HepG2 (cell line): ENCODE measurements around the gene NOTCH3. TPM values are rescaled to one million over a fixed set of nuclear protein-coding genes. Genes with fewer than 3 reads are reported as not detected.

Experiments
- ARID4A ChIP-seq: sonication (generic); formaldehyde crosslinking; IDR thresholded peaks from 2 replicates; pipeline ENCODE4 v1.5.0; 2020; ENCODE audit warnings: mild to moderate bottlenecking, missing genetic modification reagents, borderline replicate concordance
- ISX ChIP-seq: sonication (generic); formaldehyde crosslinking; conservative IDR thresholded peaks from 2 replicates; pipeline ENCODE4 v1.5.0; 2020; ENCODE audit warnings: missing genetic modification reagents
- KDM2A ChIP-seq: sonication (generic); formaldehyde crosslinking; IDR thresholded peaks from 2 replicates; pipeline ENCODE4 v1.4.0; 2020; ENCODE audit warnings: low read depth, missing genetic modification reagents, borderline replicate concordance
- KIAA2018 ChIP-seq: sonication (generic); formaldehyde crosslinking; IDR thresholded peaks from 2 replicates; pipeline ENCODE4 v1.5.0; 2020; ENCODE audit warnings: mild to moderate bottlenecking, missing genetic modification reagents, borderline replicate concordance
- RFX1 ChIP-seq: fragments of 450-650 bp; IDR thresholded peaks from 2 replicates; pipeline ENCODE4 v1.6.1; 2017
- SAP130 ChIP-seq: IDR thresholded peaks from 2 replicates; pipeline ENCODE4 v1.6.1; 2016; ENCODE audit warnings: low read depth
- ZBTB42 ChIP-seq: sonication (generic); formaldehyde crosslinking; IDR thresholded peaks from 2 replicates; pipeline ENCODE4 v1.5.0; 2020; ENCODE audit warnings: mild to moderate bottlenecking, missing genetic modification reagents
- ZNF251 ChIP-seq: sonication (generic); formaldehyde crosslinking; IDR thresholded peaks from 2 replicates; pipeline ENCODE4 v1.9.0; 2021; ENCODE audit warnings: mild to moderate bottlenecking, missing genetic modification reagents
- ZNF512B ChIP-seq: sonication (generic); formaldehyde crosslinking; IDR thresholded peaks from 2 replicates; pipeline ENCODE4 v1.5.1; 2020; ENCODE audit warnings: missing genetic modification reagents, mild to moderate bottlenecking, borderline replicate concordance
- ZNF567 ChIP-seq: sonication (generic); formaldehyde crosslinking; IDR thresholded peaks from 2 replicates; pipeline ENCODE4 v1.8.1; 2023; ENCODE audit warnings: mild to moderate bottlenecking, missing genetic modification reagents, borderline replicate concordance
- polyA plus RNA-seq, 8 experiments: library from polyadenylated mRNA; depleted of rRNA in 3 of 8; stranded (reverse) in 7 of 8; unstranded in 1 of 8; fragments of >200 nt; fragmentation: Illumina TruSeq in 4 of 8; extraction: Trizol in 4 of 8; gene quantifications; 2 replicates each; pipeline versions ENCODE4 v1.2.1 to v1.2.3, GENCODE V29; 2011 to 2016; ENCODE audit warnings: low read depth in 4 of 8, missing spikeins in 1 of 8, mixed read lengths in 1 of 8; ENCODE audit not compliant: insufficient read depth in 1 of 8
- total RNA-seq, 5 experiments: library from RNA; depleted of rRNA; stranded (reverse); fragments of >200 nt; fragmentation: Illumina TruSeq; extraction: Trizol; gene quantifications; 2 replicates each; pipeline ENCODE4 v1.2.3, GENCODE V29; 2016; ENCODE audit warnings: low read depth in 1 of 5
- TF ChIP-seq, protein P1 (sequence below): sonication (generic); formaldehyde crosslinking; IDR thresholded peaks from 2 replicates; pipeline ENCODE4 v1.5.0; 2020; ENCODE audit warnings: missing genetic modification reagents

Gene NOTCH3
- total and polyA plus RNA-seq, 2 of the 13 experiments (the other 11 are each of a cell fraction or from before 2014, with no cell fraction given) = 0.09 to 0.28 TPM

DNA sequence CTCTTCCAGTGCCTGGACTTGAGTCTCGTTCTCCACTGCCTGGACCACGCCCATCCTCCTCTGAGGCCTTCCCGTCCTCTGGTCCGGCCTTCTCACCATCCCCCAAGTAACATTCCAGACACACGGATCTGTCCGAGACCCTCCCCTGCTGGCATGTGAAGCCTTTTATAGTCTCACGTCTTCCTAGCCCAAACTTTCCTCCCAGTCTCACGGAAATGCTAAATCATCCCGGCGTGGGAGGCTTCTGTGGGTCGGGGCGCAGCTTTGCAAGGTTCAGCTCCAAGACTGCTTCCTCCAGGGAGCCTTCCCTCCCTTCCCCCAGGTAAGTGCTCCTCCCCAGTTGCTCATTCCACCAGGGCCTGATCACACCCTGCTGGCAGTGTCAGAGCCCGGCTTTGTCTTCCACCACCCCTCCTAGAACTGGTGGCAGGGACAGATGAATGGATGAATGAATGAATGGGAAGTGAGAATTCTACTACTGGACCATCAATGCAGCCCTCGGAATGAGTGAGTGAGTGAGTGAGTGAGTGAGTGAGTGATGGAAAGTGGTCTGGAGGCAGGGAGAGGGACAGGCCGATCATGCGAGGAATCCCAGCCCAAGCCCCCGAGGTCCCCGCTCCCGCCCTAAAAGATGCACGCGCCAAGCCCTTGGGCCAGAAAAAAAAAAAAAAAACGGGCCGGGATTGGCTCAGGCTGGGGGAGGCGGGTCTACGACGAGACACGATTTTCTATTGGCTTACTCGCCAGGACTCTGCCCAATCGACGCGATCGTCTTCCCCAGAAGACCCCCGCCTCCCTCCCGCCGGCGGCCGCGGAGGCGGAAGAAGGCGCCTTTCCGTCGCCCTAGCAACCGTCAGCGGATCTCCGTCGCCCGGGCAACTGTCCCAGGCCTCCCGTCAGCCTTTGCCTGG lies 22.2 kb upstream of the NOTCH3 start (continued):
- TF ChIP-seq KIAA2018 = no peak
- TF ChIP-seq ISX (CRISPR knock-in tag) = no peak
- TF ChIP-seq, protein P1, sequence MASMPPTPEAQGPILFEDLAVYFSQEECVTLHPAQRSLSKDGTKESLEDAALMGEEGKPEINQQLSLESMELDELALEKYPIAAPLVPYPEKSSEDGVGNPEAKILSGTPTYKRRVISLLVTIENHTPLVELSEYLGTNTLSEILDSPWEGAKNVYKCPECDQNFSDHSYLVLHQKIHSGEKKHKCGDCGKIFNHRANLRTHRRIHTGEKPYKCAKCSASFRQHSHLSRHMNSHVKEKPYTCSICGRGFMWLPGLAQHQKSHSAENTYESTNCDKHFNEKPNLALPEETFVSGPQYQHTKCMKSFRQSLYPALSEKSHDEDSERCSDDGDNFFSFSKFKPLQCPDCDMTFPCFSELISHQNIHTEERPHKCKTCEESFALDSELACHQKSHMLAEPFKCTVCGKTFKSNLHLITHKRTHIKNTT (CRISPR knock-in tag) = no peak
- no peak for TF ChIP-seq ZBTB42 (CRISPR knock-in tag)
- TF ChIP-seq ZNF512B (CRISPR knock-in tag) = no peak
- no peak for TF ChIP-seq ZNF251
- TF ChIP-seq KDM2A (CRISPR knock-in tag) = no peak
- no peak for TF ChIP-seq ZNF567 (CRISPR knock-in tag)
- peak; percentile 55; the same call in 1 of the 2 replicates for TF ChIP-seq ARID4A
- peak; percentile 97 for TF ChIP-seq RFX1
- peak; percentile 85 for TF ChIP-seq SAP130
